HEK293 (cell line): Measurements from ENCODE around the gene GUCY2D.

Experiments
- ZNF138 ChIP-seq: fragments of 450-650 bp; formaldehyde crosslinking; IDR thresholded peaks from 2 replicates; pipeline ENCODE4 v1.5.1; 2016; ENCODE audit warnings: missing biosample characterization, missing genetic modification characterization, borderline replicate concordance
- ZNF169 ChIP-seq: fragments of 450-650 bp; formaldehyde crosslinking; IDR thresholded peaks from 2 replicates; pipeline ENCODE4 v1.5.1; 2016; ENCODE audit warnings: missing biosample characterization, missing genetic modification characterization
- ZNF623 ChIP-seq: fragments of 450-650 bp; formaldehyde crosslinking; IDR thresholded peaks from 2 replicates; pipeline ENCODE4 v1.5.1; 2016; ENCODE audit warnings: missing biosample characterization, missing genetic modification characterization
- TF ChIP-seq, protein P1 (sequence below): fragments of 450-650 bp; formaldehyde crosslinking; IDR thresholded peaks from 2 replicates; pipeline ENCODE4 v1.5.1; 2016; ENCODE audit warnings: missing biosample characterization, missing genetic modification characterization
- TF ChIP-seq, protein P2 (sequence below): fragments of 450-650 bp; formaldehyde crosslinking; IDR thresholded peaks from 2 replicates; pipeline ENCODE4 v1.5.0; 2017; ENCODE audit warnings: missing biosample characterization, missing genetic modification characterization, borderline replicate concordance

DNA sequence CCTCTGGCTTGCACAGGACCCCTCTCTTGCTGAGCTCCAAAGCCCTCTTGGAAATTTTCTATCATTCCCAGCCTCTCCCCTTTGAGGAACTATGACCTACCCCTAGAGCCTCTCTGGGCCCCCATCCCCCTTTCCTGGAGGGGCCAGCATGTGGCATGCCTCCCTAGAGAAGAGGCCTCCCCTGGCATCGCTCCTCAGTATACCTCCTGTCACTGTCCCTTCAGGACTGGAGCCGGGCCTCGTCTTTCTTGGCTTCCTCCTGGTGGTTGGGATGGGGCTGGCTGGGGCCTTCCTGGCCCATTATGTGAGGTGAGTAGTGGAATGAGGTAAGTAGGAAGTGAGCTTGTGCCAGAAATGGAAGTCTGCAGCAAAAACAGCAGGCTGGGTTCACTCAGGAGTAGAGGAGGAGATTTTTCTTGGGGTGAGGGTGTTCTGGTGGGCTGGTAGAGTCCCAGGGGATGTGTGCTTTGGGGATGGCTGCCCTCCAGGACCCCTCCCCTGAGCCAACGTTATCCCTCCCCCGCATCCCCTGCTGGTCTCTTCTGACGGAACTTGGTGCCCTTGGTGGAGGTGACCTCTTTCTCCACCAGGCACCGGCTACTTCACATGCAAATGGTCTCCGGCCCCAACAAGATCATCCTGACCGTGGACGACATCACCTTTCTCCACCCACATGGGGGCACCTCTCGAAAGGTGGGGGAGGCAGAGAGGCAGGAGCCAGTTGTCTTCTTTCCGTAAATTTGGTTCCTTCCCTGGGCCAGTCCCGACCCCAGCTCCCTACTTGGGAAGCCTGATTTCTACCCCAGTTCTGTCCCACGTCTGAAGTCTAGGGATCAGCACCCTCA is 4.6 kb downstream of the GUCY2D start:
- TF ChIP-seq, protein P1, sequence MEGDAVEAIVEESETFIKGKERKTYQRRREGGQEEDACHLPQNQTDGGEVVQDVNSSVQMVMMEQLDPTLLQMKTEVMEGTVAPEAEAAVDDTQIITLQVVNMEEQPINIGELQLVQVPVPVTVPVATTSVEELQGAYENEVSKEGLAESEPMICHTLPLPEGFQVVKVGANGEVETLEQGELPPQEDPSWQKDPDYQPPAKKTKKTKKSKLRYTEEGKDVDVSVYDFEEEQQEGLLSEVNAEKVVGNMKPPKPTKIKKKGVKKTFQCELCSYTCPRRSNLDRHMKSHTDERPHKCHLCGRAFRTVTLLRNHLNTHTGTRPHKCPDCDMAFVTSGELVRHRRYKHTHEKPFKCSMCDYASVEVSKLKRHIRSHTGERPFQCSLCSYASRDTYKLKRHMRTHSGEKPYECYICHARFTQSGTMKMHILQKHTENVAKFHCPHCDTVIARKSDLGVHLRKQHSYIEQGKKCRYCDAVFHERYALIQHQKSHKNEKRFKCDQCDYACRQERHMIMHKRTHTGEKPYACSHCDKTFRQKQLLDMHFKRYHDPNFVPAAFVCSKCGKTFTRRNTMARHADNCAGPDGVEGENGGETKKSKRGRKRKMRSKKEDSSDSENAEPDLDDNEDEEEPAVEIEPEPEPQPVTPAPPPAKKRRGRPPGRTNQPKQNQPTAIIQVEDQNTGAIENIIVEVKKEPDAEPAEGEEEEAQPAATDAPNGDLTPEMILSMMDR (tag by site-specific recombination) = no peak
- no peak for TF ChIP-seq ZNF169
- no peak for TF ChIP-seq ZNF623
- no peak for TF ChIP-seq ZNF138
- TF ChIP-seq, protein P2, sequence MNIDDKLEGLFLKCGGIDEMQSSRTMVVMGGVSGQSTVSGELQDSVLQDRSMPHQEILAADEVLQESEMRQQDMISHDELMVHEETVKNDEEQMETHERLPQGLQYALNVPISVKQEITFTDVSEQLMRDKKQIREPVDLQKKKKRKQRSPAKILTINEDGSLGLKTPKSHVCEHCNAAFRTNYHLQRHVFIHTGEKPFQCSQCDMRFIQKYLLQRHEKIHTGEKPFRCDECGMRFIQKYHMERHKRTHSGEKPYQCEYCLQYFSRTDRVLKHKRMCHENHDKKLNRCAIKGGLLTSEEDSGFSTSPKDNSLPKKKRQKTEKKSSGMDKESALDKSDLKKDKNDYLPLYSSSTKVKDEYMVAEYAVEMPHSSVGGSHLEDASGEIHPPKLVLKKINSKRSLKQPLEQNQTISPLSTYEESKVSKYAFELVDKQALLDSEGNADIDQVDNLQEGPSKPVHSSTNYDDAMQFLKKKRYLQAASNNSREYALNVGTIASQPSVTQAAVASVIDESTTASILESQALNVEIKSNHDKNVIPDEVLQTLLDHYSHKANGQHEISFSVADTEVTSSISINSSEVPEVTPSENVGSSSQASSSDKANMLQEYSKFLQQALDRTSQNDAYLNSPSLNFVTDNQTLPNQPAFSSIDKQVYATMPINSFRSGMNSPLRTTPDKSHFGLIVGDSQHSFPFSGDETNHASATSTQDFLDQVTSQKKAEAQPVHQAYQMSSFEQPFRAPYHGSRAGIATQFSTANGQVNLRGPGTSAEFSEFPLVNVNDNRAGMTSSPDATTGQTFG (tag by site-specific recombination) = no peak
